PFSK-1 (cell line): ENCODE data around the gene ETFA.

Experiments used
- FOXP2 ChIP-seq: optimal IDR thresholded peaks from 2 replicates; pipeline ENCODE3; 2011; ENCODE audit warnings: borderline replicate concordance, control low read depth, inconsistent platforms; ENCODE audit not compliant: insufficient read depth; ENCODE audit errors: extremely low read length, extremely low read depth
- POLR2AphosphoS5 ChIP-seq: IDR thresholded peaks from 2 replicates; pipeline ENCODE4 v1.6.1; 2012; ENCODE audit warnings: low read depth, mild to moderate bottlenecking, control low read depth, low read length, moderate library complexity
- REST ChIP-seq, 2 experiments: IDR thresholded peaks; 2 replicates each; pipeline versions ENCODE4 v1.6.1 to v1.8.0; 2011 to 2012; ENCODE audit warnings: low read depth in 2 of 2, low read length in 2 of 2, control low read depth in 1 of 2, inconsistent platforms in 1 of 2, mild to moderate bottlenecking in 1 of 2, moderate library complexity in 1 of 2; ENCODE audit not compliant: insufficient read depth in 1 of 2
- SIN3A ChIP-seq: IDR thresholded peaks from 2 replicates; pipeline ENCODE4 v1.6.1; 2012; ENCODE audit warnings: mild to moderate bottlenecking, low read length, moderate library complexity, borderline replicate concordance; ENCODE audit not compliant: insufficient read depth
- TAF1 ChIP-seq: IDR thresholded peaks from 2 replicates; pipeline ENCODE4 v1.6.1; 2012; ENCODE audit warnings: low read length, control low read depth, borderline replicate concordance; ENCODE audit not compliant: insufficient read depth

Gene ETFA

GRCh38 chr15:76342058-76342381 is 30.8 kb upstream of the ETFA start:
- no peak for TF ChIP-seq TAF1
- no peak for TF ChIP-seq POLR2AphosphoS5
- no peak for TF ChIP-seq REST (IDR thresholded peaks at IDR 0.05; ENCODE audit: insufficient read depth in 1 of 2, low read depth in 2 of 2, low read length in 2 of 2)
- no peak for TF ChIP-seq FOXP2
- TF ChIP-seq SIN3A: no peak

- TF ChIP-seq SIN3A (no peak), FOXP2 (no peak), POLR2AphosphoS5 (no peak), TAF1 (no peak), REST (IDR thresholded peaks at IDR 0.05; ENCODE audit: insufficient read depth in 1 of 2, low read depth in 2 of 2, low read length in 2 of 2) (no peak)
Measured at GRCh38 chr15:76341366-76342057, 30.2 kb upstream of the ETFA start.

- no peak for TF ChIP-seq FOXP2
Measured at GRCh38 chr15:76340803-76341365, 29.6 kb upstream of the ETFA start.

GRCh38 chr15:76340198-76340802 is 29.0 kb upstream of the ETFA start:
- no peak for TF ChIP-seq FOXP2
- TF ChIP-seq REST (IDR thresholded peaks at IDR 0.05; ENCODE audit: insufficient read depth in 1 of 2, low read depth in 2 of 2, low read length in 2 of 2): no peak
- TF ChIP-seq SIN3A: no peak
- no peak for TF ChIP-seq POLR2AphosphoS5
- TF ChIP-seq TAF1: no peak

- TF ChIP-seq FOXP2: no peak
Measured at GRCh38 chr15:76339305-76340197, 28.3 kb upstream of the ETFA start.
